Stimulated activated naive CD4-positive, alpha-beta T cell (primary cell): Measurements from ENCODE around the gene MAP3K8.
A peak's percentile ranks its signal among the peaks of the same experiment; 100 is the strongest.

Experiments used
- DNase-seq, 6 experiments: peaks; one replicate each; lab custom pipeline; 2025; lab: John Stamatoyannopoulos, UW

The MAP3K8 gene

DNA sequence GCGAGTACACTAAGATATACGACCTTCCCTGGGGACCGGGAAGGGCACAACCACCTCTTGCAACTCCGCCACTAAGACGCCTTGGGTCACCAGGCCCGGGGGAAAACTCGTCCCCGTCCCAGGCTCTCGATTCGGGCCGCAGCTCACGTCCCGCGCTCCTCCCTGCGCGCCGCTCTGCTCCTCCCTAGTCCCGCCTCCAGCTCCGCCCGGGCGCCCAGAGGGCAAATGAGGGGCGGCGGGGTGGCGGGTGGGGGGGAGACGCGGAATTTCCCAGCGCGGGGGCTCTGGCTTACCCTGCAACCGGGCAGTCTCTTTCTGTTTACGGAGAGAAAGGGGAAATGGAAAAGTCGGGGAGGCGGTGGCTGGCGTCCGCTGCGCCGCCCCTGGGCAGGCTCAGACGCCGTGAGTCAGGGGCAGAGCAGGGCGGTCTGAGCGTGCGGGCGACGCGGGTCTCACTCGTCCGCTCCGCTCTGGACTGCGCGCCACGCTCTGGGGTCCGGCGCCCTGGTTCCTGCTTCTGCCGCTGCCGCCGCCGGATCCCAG lies at the start of gene MAP3K8:
TSS of gene MAP3K8 (plus strand) at position 455 of the 543 bp plus-strand sequence. CDS start 4,755 bp downstream, outside the sequence.
- peak; percentile 47 to 80 (median 66) for DNase-seq

DNA sequence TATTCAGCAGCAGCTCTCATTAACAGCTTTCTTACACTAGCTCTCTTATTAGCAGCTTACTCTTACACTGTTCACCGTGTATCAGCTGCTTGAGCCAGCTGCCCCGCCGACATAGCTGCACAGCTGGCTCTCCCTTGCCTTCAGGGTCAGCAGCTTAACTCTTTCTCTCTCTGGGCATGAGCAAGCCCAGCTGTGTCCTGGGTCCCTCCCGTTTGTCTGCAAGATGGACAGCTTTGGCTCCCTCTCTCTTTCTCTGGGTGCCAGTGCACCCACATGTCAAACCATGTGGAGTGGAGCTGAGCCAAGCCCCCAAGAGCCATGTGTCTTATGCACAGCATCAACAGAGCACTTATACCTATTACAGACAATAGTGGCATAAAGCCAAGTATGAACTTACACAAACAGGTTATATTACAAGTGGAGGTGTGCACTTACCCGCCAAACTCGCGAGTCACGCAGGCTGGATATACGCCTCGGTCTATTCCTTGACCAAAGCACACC lies 49.2 kb upstream of the MAP3K8 start:
- DNase-seq, result no peak

DNA sequence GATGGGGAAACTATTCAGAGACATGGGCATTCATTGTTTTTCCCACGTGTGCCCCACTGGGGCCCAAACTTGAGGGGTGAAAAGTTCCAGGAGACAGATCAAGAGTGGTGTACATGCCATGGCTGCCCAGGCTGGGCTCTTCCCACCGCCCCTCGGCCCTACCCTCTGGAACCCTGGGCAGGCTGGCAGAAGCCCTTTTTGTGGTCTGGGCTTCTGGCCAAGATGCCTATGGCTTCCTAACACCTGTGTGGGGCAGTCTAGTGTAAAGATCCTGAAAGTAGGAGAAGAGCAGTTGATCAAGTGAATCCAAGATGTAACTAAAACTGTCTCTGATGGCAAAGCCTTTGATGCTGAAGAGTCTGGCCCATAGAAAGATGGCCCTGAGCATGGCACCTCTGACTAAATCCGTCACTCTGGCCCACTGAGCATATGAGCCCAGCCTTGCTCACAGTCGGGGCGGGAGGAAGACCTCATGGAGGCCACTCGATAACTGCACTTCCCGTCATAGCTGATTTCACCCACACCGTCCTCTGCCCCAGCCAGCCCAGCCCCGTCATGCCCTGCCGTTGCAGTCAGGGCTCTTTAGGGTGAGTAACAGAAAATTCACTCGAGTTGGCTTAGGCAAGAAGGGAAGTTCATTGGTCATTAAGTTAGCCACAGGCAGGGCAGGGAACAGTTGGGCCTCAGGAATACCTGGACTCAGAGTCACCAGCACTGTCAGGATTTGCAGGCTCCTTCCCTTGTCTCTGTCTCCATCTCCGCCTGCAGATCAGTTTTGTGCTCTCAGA lies 47.0 kb upstream of the MAP3K8 start:
- DNase-seq, result no peak

DNA sequence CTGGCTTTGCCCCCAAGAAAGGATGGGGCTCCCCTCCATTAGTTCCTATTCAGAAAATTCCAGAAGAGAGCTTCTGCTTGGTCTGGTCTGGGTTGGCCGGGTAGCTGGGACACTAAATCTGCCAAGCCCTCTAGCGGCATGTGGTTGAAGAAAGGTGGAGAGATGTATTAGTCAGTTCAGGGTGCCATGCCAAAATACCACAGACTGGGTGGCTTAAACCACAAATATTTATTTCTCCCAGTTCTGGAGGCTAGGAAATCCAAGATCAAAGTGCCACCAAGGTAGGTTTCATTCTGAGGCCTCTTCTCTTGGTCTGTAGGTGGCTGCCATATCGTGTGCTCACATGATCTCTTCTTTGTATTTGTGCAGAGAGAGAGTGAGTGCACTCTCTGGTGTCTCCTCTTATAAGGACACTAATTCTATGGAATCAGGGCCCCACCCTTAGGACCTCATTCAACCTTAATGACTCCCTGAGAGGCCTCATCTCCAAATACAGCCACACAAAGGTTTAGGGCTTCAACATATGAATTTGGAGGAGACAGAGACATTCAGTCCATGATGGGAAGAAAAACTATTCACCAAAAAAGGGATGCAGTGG lies 46.2 kb upstream of the MAP3K8 start:
- no peak for DNase-seq

DNA sequence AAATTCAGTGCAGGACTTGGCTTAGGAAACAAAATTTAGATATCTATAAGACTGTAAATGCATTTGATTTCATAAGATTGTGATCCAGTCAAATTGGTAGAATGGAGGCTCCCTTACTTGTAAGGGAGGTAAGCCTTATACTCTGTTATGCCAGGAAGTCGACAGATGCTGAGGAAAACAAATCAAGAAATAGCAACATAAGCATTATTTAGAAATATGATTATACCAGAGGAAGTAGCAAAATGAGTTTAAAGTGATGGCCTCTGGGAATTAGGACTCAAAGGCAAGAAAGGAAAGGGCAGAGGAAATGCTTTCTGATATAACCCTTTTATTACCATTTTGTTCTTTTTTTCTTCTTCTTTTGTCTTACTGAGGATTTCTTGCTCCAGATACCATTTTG lies 44.4 kb upstream of the MAP3K8 start:
- no peak for DNase-seq

DNA sequence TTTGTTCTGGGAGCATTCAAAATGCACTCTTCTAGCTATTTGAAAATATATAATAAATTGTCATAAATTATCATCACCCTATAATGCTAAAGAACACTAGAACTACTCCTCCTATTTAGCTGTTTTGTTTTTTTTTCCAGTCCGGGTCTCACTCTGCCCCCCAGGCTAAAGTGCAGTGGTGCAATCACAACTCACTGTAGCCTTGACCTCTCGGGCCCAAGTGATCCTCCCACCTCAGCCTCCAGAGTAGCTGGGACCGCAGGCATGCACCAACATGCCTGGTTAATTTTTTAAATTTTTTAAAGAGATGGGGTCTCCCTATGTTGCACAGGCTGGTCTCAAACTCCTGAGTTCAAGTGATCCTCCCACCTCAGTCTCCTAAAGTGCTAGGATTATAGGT lies 43.8 kb upstream of the MAP3K8 start:
- no peak for DNase-seq

DNA sequence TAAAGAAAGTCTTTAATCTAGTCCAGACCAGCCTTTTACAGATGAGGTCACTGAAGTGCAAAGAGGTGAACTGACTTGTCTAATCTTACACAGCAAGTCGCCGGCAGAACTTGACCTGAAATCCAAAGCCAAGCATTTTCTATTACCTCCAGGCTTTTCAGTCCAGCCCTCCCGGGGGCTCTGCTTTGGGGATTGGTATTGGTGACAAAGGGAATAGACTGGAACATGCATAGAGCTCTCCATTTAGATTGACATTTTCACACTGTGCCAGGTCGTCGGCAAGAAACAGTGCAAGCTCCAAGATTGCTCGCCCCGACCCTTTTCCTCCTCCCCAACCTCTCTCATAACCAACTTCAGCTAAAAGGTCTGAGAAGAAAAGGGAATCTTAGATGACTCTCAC lies 42.7 kb upstream of the MAP3K8 start:
- DNase-seq, result no peak

DNA sequence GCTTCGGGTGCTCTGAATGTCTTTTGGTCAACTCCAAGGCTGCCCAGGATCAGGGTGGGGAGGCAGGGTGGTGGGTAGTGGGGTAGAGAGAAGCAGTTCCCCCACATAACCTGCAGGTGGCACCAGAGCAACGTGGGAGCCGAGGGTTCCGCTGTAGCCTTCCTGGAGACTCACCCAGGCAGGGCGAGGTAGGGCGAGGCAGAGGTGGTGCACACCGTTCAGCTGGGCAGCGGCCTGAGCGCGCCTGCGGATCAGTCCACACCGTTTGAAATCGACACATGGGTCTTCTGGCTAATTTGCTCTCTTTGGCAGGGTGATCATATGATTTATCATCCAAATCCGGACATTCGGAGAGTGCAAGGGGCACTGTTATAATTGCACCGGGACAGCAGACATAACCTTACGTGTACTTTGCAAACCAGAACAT lies 41.4 kb upstream of the MAP3K8 start:
- DNase-seq, result peak; percentile 51 to 83 (median 64)

DNA sequence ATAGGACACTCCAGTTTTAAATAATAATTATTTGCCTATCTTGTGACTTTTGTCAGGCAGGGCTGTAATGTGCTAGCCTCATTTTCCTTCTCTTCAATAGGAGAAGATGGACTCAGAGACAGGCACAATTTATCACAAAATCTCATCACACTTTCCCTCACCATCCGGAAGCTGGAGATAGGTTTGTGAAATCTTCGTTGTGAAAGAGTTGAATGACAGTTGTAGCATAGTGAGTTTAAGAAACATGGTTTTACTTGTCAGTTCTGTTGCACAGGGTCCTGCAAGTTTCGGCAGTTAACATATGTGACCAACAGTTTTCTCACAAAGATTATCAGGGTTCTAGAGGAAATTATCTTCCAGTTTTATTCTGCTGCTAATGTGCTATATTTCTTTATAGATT lies 37.7 kb upstream of the MAP3K8 start:
- no peak for DNase-seq

DNA sequence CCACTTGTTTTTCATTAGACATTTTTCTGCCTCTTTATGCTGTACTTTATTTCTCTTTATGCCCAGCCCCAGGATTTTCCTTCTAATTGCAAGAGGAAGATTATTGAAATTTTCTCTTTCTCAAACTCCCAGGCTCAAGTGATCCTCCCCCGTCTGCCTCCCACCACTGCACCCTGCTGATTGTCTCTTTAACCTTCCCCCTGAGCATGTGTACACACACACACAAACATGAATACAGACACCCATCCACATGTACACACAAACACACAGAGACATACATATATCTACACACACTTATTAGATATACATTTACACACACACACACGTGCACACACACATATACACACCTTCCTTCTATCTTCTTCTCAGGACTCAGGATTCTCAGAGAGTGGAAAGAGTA lies 37.3 kb upstream of the MAP3K8 start:
- DNase-seq, result no peak

DNA sequence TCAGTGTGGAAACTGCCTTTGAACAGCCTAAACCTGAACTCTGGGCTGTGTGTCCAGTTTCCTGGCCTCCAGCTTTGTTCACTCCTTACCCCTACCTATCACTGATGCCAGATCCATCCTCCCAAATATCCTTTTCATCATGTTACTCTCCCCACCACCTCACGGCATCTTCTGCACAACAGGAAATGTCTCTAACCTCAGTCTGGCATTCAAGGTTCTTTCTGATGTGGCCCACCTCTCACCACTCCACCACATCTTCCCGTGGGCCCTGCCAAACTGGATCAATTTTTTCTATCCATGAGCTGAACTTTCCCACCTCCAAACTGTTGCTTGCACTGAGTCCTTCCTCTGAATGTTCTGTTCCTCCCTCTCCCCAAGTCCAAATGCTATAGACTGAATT lies 35.8 kb upstream of the MAP3K8 start:
- peak in 3 of 6 experiments; percentile 25 to 30 (median 30) for DNase-seq

DNA sequence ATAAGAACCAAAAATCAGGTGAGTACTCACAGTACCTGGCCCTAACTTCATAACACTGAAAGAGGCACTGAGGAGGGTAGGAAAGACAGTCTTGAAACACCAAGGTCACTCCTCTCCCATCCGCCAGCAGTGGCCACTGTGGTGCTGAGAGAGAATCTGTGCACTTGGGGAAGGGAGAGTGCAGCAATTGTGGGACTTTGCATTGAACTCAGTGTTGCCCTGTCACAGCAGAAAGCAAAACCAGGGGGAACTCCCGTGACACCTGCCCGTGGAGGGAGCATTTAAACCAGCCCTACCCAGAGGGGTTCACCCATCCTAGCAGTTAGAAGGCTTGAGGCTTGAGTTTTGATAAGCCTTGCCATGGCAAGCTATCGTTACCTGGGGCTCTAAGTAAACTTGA lies 35.2 kb upstream of the MAP3K8 start:
- no peak for DNase-seq

DNA sequence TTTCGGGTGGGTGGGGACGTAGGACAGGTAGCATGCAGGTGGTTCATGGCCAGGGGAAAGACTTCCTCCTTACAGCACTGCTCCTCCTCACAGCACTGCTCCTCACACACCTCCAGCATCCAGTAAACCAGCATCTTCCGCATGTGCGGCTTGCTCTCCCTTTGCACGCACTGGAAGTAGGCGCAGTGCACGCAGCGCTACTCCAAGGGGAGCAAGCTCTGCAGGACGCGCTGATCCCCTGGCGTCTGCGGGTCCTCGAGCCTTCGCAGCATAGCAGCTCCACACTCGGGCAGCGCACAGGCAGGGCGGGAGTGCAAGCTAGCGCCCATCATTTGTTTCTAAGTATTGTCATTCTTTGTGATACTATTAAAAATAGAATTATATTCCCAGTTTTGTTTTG lies 30.5 kb upstream of the MAP3K8 start:
- DNase-seq, result no peak

DNA sequence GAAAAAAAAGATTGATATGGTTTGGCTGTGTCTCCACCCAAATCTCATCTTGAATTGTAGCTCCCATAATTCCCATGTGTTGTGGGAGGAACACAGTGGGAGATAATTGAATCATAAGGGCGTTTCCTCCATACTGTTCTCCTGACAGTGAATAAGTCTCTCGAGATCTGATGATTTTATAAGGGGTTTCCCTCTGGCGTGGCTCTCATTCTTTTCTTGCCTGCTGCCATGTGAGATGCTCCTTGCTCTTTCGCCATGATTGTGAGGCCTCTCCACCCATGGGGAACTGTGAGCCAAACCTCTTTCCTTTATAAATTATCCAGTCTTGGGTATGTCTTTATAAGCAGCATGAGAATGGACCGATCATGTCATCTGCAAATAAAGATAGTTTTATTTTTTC lies 29.4 kb upstream of the MAP3K8 start:
- no peak for DNase-seq

DNA sequence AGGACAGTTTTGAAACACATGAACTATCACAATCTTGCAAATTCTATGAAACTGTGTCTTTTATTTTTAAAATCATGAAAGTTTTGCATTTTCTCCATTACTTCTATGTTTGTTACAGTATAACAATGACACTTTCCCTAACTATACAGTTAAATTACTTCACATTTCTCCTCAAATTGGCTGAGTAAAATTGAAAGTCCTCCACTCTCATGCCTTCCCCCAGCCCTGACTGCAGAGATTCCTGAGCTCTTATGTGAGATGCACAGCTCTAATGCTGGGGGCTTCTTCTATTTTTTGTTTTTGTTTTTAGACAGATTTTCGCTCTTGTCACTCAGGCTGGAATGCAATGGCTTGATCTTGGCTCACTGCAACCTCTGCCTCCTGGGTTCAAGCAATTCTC lies 22.7 kb upstream of the MAP3K8 start:
- DNase-seq, result no peak

DNA sequence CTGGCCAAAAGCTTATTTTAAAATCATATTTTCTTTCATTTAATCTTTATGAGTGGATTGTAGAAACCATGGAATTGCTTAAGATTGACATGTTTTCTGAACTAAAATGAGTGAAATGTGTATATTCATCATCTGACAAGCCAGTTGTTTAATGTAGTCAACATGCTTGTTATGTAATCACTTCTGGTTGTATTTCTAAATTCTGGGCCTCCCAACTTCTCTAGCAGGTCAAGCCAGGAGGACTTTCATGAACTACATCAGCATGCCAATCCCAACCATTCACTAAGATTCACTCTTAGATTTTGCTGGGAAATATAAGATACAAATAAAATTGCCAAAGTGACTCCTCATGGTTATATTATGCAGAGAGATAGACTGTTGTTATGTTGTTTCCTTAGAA lies 21.1 kb upstream of the MAP3K8 start:
- DNase-seq, result no peak

DNA sequence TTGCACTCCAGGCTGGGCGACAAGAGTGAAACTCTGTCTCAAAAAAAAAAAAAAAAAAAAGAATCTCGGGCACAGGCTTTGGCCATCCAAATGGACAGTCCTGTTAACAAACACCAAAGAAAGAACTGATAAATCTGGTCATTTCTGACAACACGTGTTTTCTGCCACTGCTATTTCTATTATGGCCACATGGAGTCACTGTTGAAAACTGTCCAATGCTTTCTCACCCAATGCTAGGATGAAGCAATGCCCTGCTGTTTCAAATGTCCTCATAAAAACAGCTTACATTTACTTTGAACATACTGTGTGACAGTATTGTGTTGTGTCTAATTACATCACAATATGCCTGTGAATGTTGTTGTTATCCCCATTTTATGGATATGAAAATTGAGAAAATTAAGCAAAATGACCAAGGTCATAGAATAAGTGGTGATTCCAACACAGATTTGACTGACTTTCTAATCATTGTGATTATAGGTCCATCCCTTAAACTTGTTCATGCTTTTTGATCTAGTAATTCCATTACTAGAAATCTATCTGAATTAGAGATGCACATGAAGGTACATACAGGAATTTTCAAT lies 19.9 kb upstream of the MAP3K8 start:
- DNase-seq, result peak in 2 of 6 experiments; percentile 29 to 36

DNA sequence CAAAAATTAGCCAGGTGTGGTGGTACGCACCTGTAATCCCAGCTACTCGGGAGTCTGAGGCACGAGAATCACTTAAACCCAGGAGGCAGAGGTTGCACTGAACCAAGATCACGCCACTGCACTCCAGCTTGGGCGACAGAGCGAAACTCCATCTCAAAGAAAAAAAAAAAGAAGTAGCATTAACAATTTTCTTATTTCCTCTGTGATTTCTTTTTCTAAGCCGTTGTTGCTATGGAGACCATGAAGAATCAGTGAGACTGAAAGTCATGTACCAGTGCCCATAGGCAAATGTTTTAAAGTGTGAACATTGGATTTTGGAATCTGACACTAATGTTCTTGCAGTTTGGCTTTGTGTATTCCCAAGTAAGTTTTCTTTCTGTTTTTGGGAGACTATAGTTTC lies 18.4 kb upstream of the MAP3K8 start:
- DNase-seq, result no peak

DNA sequence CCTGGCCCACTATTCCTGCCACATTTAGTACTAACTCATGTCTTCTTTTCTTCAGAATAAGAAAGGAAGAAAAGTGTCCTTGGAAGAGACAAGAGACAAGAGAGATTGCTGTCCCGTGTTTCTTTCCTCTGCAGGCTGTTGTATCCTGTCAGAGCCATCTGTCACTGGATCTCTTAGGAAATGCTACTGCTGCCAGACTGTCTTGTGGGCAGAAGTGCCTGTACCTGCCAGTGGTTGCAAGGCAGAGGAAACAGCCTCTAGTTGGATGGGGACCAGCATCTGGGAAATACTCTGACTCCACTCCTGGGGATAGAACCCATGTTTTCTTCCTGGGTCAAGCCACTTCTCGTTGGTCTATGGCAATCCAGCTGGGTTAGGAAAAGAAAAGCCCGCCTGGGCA lies 16.7 kb upstream of the MAP3K8 start:
- DNase-seq, result no peak

DNA sequence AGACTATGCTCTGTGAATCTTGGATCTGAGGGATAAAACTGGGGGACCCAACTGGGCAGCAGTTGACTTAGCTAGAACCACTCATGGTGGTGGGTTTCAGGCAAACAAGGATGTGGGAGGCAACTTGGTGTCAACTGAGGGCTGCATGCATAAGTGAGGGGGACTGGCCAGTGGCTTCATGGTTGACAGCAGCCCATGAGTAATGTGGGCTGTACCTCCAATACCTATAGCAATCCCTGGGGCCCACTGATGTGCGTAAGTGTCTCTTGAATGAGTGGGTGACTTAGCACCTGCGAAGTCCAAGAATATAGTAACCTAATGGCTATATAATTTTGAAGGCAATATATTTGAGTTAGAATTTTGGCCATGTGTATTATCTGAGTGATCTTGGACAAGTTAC lies 13.7 kb upstream of the MAP3K8 start:
- no peak for DNase-seq

DNA sequence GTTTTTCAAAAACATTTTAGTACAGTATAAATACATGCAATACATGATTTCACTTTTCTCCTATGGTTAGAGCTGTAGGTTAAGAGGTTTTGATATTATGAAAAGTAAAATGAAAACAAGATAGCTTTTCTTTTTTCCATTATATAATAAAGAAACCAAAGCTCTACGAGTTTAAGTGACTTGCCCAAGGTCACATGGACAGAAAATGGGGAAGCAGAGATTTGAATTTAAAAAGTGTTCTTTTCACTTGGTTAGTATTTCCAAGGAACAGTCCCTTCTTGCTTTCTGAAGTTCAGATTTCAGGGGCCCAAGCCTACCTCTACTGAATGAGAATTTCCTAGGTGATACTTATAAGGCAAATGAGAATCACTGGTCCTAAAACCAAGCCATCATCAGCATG lies 13.2 kb upstream of the MAP3K8 start:
- DNase-seq, result no peak

DNA sequence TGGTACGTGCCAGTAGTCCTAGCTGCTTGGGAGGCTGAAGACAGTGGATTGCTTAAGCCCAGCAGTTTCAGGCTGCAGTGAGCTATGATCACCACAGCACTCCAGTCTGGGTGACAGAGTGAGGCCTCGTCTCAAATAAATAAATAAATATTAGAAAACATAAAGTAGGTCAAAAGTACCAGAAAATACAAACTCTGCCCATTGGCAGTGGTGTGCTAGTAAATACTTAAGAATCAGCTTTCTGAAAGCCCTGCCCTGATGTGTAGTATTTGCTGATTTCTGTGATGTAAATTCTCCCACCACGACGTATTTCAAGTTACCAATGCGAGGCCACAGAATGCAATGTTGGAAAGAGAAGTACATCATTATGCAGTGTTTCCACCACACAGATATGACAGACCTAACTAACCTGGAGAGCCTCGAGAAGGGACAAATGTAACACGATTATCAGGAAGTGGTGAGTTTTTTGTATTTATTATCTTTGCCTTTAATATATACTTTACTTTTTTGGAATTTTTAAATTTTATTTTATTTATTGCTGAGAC lies 11.8 kb upstream of the MAP3K8 start:
- DNase-seq, result no peak
